Panc1 (cell line): ENCODE results near the gene ANTXR2. TPM values are rescaled to one million over a fixed set of nuclear protein-coding genes. Genes with fewer than 3 reads are reported as not detected.
A peak's percentile ranks its signal among the peaks of the same experiment; 100 is the strongest.

ENCODE experiments used
- ATAC-seq: fragments of 200-7000 bp; cut with Tn5 transposase; 2 replicates; pipeline ENCODE4 v1.9.1; 2020; ENCODE audit warnings: mild to moderate bottlenecking, moderate library complexity
- BruUV-seq: library from RNA; stranded (reverse); fragments of 400-500 nt; replicated peaks from 2 replicates; lab custom pipeline; 2021; lab: Mats Ljungman, UMichigan
- CTCF ChIA-PET: fragments of 300-600 bp; sonication (Branson Sonifier 250); formaldehyde crosslinking; loops from one replicate; lab custom pipeline; 2022; ENCODE audit warnings: antibody characterized with exemption; lab: Charles Lee
- POLR2A ChIA-PET: fragments of 300-600 bp; sonication (Branson Sonifier 250); formaldehyde crosslinking; loops from one replicate; lab custom pipeline; 2022; ENCODE audit warnings: antibody characterized with exemption; lab: Charles Lee
- DNase-seq: peaks from one replicate; pipeline ENCODE4 v3.0.0-alpha.2; 2010; ENCODE audit warnings: low read depth, low spot score
- H3K27ac ChIP-seq: 2 replicates; pipeline ENCODE4 v1.5.1; 2011; ENCODE audit warnings: mild to moderate bottlenecking, low read length, inconsistent platforms
- H3K27me3 ChIP-seq: fragments of 200-500 bp; sonication (Bioruptor generic); 2 replicates; pipeline ENCODE4 v1.6.0; 2014; ENCODE audit warnings: low read length, inconsistent platforms; ENCODE audit not compliant: control insufficient read depth, insufficient read depth
- H3K36me3 ChIP-seq: fragments of 200-500 bp; sonication (Bioruptor generic); 2 replicates; pipeline ENCODE4 v1.5.1; 2014; ENCODE audit warnings: inconsistent platforms, mild to moderate bottlenecking, low read length, moderate library complexity; ENCODE audit not compliant: control insufficient read depth, insufficient read depth
- H3K4me1 ChIP-seq: 2 replicates; pipeline ENCODE4 v1.5.1; 2011; ENCODE audit warnings: inconsistent platforms, mild to moderate bottlenecking, low read length, moderate library complexity; ENCODE audit not compliant: control insufficient read depth, insufficient read depth
- H3K4me3 ChIP-seq, 2 experiments: 2 replicates each; pipeline ENCODE4 v1.5.1; 2011 to 2012; ENCODE audit warnings: low read depth in 2 of 2, low read length in 2 of 2, mild to moderate bottlenecking in 2 of 2, inconsistent platforms in 1 of 2, moderate library complexity in 1 of 2
- H3K9me3 ChIP-seq: fragments of 200-500 bp; sonication (Bioruptor generic); 2 replicates; pipeline ENCODE4 v1.5.1; 2014; ENCODE audit warnings: low read depth, mild to moderate bottlenecking, inconsistent platforms, low read length, moderate library complexity; ENCODE audit not compliant: control insufficient read depth, insufficient read depth
- POLR2AphosphoS5 ChIP-seq: IDR thresholded peaks from 2 replicates; pipeline ENCODE4 v1.6.1; 2012; ENCODE audit warnings: mild to moderate bottlenecking, low read depth, low read length, moderate library complexity
- SIN3A ChIP-seq: IDR thresholded peaks from 2 replicates; pipeline ENCODE4 v1.6.1; 2012; ENCODE audit warnings: low read depth, mild to moderate bottlenecking, low read length, moderate library complexity, borderline replicate concordance; ENCODE audit not compliant: insufficient read depth
- TCF7L2 ChIP-seq: IDR thresholded peaks from 2 replicates; pipeline ENCODE4 v1.6.1; 2011; ENCODE audit warnings: mild to moderate bottlenecking, low read depth, low read length, inconsistent platforms
- in situ Hi-C: cut with HindIII; loops from 2 replicates; pipeline ENCODE4 v1.10.0; 2016; ENCODE audit warnings: low sequenced_read_pairs, low pct_unique_long_range_greater_than_20kb
- intact Hi-C: fragments of 100-400 bp; cut with micrococcal nuclease; formaldehyde crosslinking; loops from one replicate; pipeline ENCODE4 v1.10.0; 2022; ENCODE audit not compliant: unreplicated experiment
- total RNA-seq: library from RNA; stranded (reverse); gene quantifications from one replicate; pipeline ENCODE4 v1.2.1, GENCODE V29; 2021; ENCODE audit not compliant: unreplicated experiment
- TF ChIP-seq, protein P1 (sequence below): fragments of 450-650 bp; IDR thresholded peaks from 2 replicates; pipeline ENCODE4 v1.5.1; 2017; ENCODE audit warnings: mild to moderate bottlenecking
- TF ChIP-seq, protein P2 (sequence below), 2 experiments: IDR thresholded peaks; 2 replicates each; pipeline ENCODE4 v1.6.1; 2011 to 2012; ENCODE audit warnings: low read depth in 2 of 2, control low read depth in 1 of 2, low read length in 1 of 2, mild to moderate bottlenecking in 1 of 2, moderate library complexity in 1 of 2; ENCODE audit not compliant: insufficient read depth in 1 of 2

ANTXR2 gene
- total RNA-seq, 1 experiment from 2014 or later = 27.8 TPM

- no TSS peak for BruUV-seq
- ChIA-PET POLR2A (no interaction called here), CTCF (interaction anchor here (0.5 kb wide), 1 partner anchor 139 kb away, joined by 7 read pairs; no protein-coding TSS in a partner anchor)
- H3K4me3 ChIP-seq = no peak overlapping the region
- peaks cover 15% of the 10 kb centered on the region; the same call in 1 of the 2 replicates for H3K36me3 ChIP-seq
- TF ChIP-seq SIN3A = no peak
- TF ChIP-seq TCF7L2 = no peak
- TF ChIP-seq, protein P1, sequence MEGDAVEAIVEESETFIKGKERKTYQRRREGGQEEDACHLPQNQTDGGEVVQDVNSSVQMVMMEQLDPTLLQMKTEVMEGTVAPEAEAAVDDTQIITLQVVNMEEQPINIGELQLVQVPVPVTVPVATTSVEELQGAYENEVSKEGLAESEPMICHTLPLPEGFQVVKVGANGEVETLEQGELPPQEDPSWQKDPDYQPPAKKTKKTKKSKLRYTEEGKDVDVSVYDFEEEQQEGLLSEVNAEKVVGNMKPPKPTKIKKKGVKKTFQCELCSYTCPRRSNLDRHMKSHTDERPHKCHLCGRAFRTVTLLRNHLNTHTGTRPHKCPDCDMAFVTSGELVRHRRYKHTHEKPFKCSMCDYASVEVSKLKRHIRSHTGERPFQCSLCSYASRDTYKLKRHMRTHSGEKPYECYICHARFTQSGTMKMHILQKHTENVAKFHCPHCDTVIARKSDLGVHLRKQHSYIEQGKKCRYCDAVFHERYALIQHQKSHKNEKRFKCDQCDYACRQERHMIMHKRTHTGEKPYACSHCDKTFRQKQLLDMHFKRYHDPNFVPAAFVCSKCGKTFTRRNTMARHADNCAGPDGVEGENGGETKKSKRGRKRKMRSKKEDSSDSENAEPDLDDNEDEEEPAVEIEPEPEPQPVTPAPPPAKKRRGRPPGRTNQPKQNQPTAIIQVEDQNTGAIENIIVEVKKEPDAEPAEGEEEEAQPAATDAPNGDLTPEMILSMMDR = no peak
- TF ChIP-seq, protein P2, sequence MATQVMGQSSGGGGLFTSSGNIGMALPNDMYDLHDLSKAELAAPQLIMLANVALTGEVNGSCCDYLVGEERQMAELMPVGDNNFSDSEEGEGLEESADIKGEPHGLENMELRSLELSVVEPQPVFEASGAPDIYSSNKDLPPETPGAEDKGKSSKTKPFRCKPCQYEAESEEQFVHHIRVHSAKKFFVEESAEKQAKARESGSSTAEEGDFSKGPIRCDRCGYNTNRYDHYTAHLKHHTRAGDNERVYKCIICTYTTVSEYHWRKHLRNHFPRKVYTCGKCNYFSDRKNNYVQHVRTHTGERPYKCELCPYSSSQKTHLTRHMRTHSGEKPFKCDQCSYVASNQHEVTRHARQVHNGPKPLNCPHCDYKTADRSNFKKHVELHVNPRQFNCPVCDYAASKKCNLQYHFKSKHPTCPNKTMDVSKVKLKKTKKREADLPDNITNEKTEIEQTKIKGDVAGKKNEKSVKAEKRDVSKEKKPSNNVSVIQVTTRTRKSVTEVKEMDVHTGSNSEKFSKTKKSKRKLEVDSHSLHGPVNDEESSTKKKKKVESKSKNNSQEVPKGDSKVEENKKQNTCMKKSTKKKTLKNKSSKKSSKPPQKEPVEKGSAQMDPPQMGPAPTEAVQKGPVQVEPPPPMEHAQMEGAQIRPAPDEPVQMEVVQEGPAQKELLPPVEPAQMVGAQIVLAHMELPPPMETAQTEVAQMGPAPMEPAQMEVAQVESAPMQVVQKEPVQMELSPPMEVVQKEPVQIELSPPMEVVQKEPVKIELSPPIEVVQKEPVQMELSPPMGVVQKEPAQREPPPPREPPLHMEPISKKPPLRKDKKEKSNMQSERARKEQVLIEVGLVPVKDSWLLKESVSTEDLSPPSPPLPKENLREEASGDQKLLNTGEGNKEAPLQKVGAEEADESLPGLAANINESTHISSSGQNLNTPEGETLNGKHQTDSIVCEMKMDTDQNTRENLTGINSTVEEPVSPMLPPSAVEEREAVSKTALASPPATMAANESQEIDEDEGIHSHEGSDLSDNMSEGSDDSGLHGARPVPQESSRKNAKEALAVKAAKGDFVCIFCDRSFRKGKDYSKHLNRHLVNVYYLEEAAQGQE (IDR thresholded peaks at IDR 0.05; ENCODE audit: insufficient read depth in 1 of 2, low read depth in 2 of 2, low read length in 1 of 2) = no peak
- TF ChIP-seq POLR2AphosphoS5 = no peak
- H3K27me3 ChIP-seq = no peaks in the 10 kb centered on the region
- ATAC-seq = no peak
- in situ Hi-C loops = no loop called here
- intact Hi-C loops = no loop called here
- H3K9me3 ChIP-seq = no peaks in the 10 kb centered on the region
- no peak for DNase-seq
- H3K4me1 ChIP-seq = no peaks in the 10 kb centered on the region; the same call in 1 of the 2 replicates
- H3K27ac ChIP-seq = no peak overlapping the region
Observed at GRCh38 chr4:80035336-80035735, 37.7 kb downstream of the ANTXR2 start.

- H3K27me3 ChIP-seq = no peaks in the 10 kb centered on the region
- ChIA-PET POLR2A (no interaction called here), CTCF (no interaction called here)
- no peaks in the 10 kb centered on the region; the same call in 1 of the 2 replicates for H3K4me1 ChIP-seq
- BruUV-seq = no TSS peak
- intact Hi-C loops = no loop called here
- peak; percentile 68; the same call in 1 of the 2 replicates for ATAC-seq
- H3K9me3 ChIP-seq = no peaks in the 10 kb centered on the region
- H3K36me3 ChIP-seq = peaks cover 19% of the 10 kb centered on the region
- DNase-seq = no peak
- no peak overlapping the region for H3K4me3 ChIP-seq
- in situ Hi-C loops = no loop called here
- H3K27ac ChIP-seq = no peak overlapping the region
- TF ChIP-seq, protein P1 = peak; percentile 30; the same call in 1 of the 2 replicates
- TF ChIP-seq, protein P2 (IDR thresholded peaks at IDR 0.05; ENCODE audit: insufficient read depth in 1 of 2, low read depth in 2 of 2, low read length in 1 of 2) = no peak
Observed at GRCh38 chr4:80033581-80033980, 39.4 kb downstream of the ANTXR2 start.
